Hepatocyte (in vitro differentiated cells): ENCODE measurements around the gene STK38L.

Experiments
- EZH2 ChIP-seq: fragments of 200-600 bp; sonication (generic); IDR thresholded peaks from 2 replicates; pipeline ENCODE4 v1.6.1; 2016; ENCODE audit warnings: antibody characterized with exemption, mild to moderate bottlenecking, borderline replicate concordance
- EZH2phosphoT487 ChIP-seq: fragments of 200-600 bp; sonication (generic); IDR thresholded peaks from one replicate; pipeline ENCODE4 v1.6.1; 2018; ENCODE audit warnings: antibody characterized with exemption, mild to moderate bottlenecking, low read depth, moderate library complexity; ENCODE audit not compliant: unreplicated experiment, severe bottlenecking
- TF ChIP-seq, protein P1 (sequence below): fragments of 200-600 bp; sonication (generic); IDR thresholded peaks from 2 replicates; pipeline ENCODE4 v1.5.1; 2016; ENCODE audit warnings: antibody characterized with exemption, mild to moderate bottlenecking; ENCODE audit not compliant: poor library complexity

DNA sequence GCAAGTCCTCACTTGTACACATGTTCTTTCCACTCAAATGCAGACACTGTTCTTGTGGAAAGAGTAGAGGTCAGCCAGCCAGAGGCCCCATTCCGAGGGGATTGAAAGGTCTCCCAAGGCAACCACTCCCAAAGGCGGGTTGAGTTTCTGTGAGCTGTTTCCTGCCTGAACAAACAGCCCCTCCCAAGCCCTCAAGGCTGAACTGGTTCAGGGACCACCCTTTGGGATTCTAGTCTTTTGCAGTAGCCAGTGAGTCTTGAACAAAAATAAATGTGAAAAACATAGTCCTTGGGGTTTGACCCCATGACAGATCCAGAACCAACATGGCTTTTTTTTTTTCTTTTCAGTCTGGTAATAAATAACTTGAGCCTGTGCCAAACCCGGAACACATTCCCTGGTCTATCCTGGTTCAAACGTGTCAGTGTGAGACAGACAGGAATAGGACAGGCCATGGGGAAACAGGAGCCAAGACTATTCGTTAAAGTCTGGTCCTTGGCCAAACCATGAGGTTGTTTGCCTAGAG, 17.6 kb upstream of the STK38L start:
- TF ChIP-seq, protein P1, sequence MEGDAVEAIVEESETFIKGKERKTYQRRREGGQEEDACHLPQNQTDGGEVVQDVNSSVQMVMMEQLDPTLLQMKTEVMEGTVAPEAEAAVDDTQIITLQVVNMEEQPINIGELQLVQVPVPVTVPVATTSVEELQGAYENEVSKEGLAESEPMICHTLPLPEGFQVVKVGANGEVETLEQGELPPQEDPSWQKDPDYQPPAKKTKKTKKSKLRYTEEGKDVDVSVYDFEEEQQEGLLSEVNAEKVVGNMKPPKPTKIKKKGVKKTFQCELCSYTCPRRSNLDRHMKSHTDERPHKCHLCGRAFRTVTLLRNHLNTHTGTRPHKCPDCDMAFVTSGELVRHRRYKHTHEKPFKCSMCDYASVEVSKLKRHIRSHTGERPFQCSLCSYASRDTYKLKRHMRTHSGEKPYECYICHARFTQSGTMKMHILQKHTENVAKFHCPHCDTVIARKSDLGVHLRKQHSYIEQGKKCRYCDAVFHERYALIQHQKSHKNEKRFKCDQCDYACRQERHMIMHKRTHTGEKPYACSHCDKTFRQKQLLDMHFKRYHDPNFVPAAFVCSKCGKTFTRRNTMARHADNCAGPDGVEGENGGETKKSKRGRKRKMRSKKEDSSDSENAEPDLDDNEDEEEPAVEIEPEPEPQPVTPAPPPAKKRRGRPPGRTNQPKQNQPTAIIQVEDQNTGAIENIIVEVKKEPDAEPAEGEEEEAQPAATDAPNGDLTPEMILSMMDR, result no peak
- TF ChIP-seq EZH2 (no peak), EZH2phosphoT487 (no peak)
